ENCODE data around the gene CELF5.
"Not testable (repeated sequence)": the region's sequence is repeated elsewhere in the genome, so short reads cannot be mapped to it uniquely, and the experiment has no call there.

The CELF5 gene

GRCh38 chr19:3234800-3235199 is 10.3 kb downstream of the CELF5 start:
- no peaks in the 10 kb centered on the region for H3K4me1 Mint-ChIP-seq
- ATAC-seq (no peak), DNase-seq (peak; percentile 50)
- peak overlapping the region; percentile 44 for H3K27ac Mint-ChIP-seq
- no peak overlapping the region for H3K4me3 Mint-ChIP-seq
- H3K27me3 Mint-ChIP-seq: peaks cover 16% of the 10 kb centered on the region
- no peaks in the 10 kb centered on the region for H3K36me3 Mint-ChIP-seq (ENCODE audit: low read depth)
- H3K9me3 Mint-ChIP-seq: no peaks in the 10 kb centered on the region

GRCh38 chr19:3235604-3236003 is 11.1 kb downstream of the CELF5 start:
- not testable (repeated sequence) for H3K27ac Mint-ChIP-seq; ATAC-seq; H3K36me3 Mint-ChIP-seq (ENCODE audit: low read depth); H3K4me3 Mint-ChIP-seq; DNase-seq; H3K4me1 Mint-ChIP-seq; H3K9me3 Mint-ChIP-seq
- peaks cover 16% of the 10 kb centered on the region for H3K27me3 Mint-ChIP-seq

GRCh38 chr19:3236272-3236671 is 11.8 kb downstream of the CELF5 start:
- H3K4me3 Mint-ChIP-seq: no peak overlapping the region

GRCh38 chr19:3238066-3238561 is 13.7 kb downstream of the CELF5 start:
- DNase-seq (no peak), ATAC-seq (no peak)

More at GRCh38 chr19:3236272-3236671, 11.8 kb downstream of the CELF5 start:
- H3K27ac Mint-ChIP-seq: no peak overlapping the region
- no peaks in the 10 kb centered on the region for H3K9me3 Mint-ChIP-seq
- ATAC-seq: no peak
- H3K4me1 Mint-ChIP-seq: no peaks in the 10 kb centered on the region
- H3K27me3 Mint-ChIP-seq: peaks cover 18% of the 10 kb centered on the region
- no peak for DNase-seq
- no peaks in the 10 kb centered on the region for H3K36me3 Mint-ChIP-seq (ENCODE audit: low read depth)

GRCh38 chr19:3239367-3239766 is 14.9 kb downstream of the CELF5 start:
- DNase-seq (no peak), ATAC-seq (no peak)
- no peaks in the 10 kb centered on the region for H3K36me3 Mint-ChIP-seq (ENCODE audit: low read depth)
- no peak overlapping the region for H3K27ac Mint-ChIP-seq
- H3K4me1 Mint-ChIP-seq: no peaks in the 10 kb centered on the region
- no peak overlapping the region for H3K4me3 Mint-ChIP-seq
- peaks cover 8% of the 10 kb centered on the region for H3K27me3 Mint-ChIP-seq
- H3K9me3 Mint-ChIP-seq: no peaks in the 10 kb centered on the region

More at GRCh38 chr19:3238066-3238561, 13.7 kb downstream of the CELF5 start:
- no peaks in the 10 kb centered on the region for H3K36me3 Mint-ChIP-seq (ENCODE audit: low read depth)
- H3K27me3 Mint-ChIP-seq: peaks cover 14% of the 10 kb centered on the region
- no peaks in the 10 kb centered on the region for H3K9me3 Mint-ChIP-seq
- H3K27ac Mint-ChIP-seq: no peak overlapping the region
- H3K4me3 Mint-ChIP-seq: no peak overlapping the region
- no peaks in the 10 kb centered on the region for H3K4me1 Mint-ChIP-seq

GRCh38 chr19:3243819-3244700 is 19.6 kb downstream of the CELF5 start:
- H3K4me1 Mint-ChIP-seq: no peaks in the 10 kb centered on the region
- DNase-seq: peak; percentile 59
- H3K9me3 Mint-ChIP-seq: no peaks in the 10 kb centered on the region

GRCh38 chr19:3245050-3245449 is 20.6 kb downstream of the CELF5 start:
- H3K4me1 Mint-ChIP-seq: no peaks in the 10 kb centered on the region
- H3K36me3 Mint-ChIP-seq (ENCODE audit: low read depth): no peaks in the 10 kb centered on the region
- H3K27ac Mint-ChIP-seq: no peak overlapping the region
- H3K9me3 Mint-ChIP-seq: no peaks in the 10 kb centered on the region
- DNase-seq: no peak
- H3K27me3 Mint-ChIP-seq: peaks cover 6% of the 10 kb centered on the region
- no peak overlapping the region for H3K4me3 Mint-ChIP-seq
- ATAC-seq: no peak

More at GRCh38 chr19:3243819-3244700, 19.6 kb downstream of the CELF5 start:
- no peaks in the 10 kb centered on the region for H3K36me3 Mint-ChIP-seq (ENCODE audit: low read depth)
- H3K4me3 Mint-ChIP-seq: no peak overlapping the region
- H3K27ac Mint-ChIP-seq: no peak overlapping the region
- no peak for ATAC-seq
- peaks cover 3% of the 10 kb centered on the region for H3K27me3 Mint-ChIP-seq

- Mint-ChIP-seq H3K9me3 (peaks cover 13% of the 10 kb centered on the region), H3K4me1 (no peaks in the 10 kb centered on the region), H3K4me3 (no peak overlapping the region), H3K27ac (no peak overlapping the region), H3K36me3 (ENCODE audit: low read depth) (no peaks in the 10 kb centered on the region), H3K27me3 (peaks cover 14% of the 10 kb centered on the region)
- DNase-seq (no peak), ATAC-seq (no peak)
These were observed 24.4 kb downstream of the CELF5 start for GRCh38 chr19:3248728-3249326.

- peak; percentile 13 for DNase-seq
- no peaks in the 10 kb centered on the region for H3K36me3 Mint-ChIP-seq (ENCODE audit: low read depth)
- no peak overlapping the region for H3K4me3 Mint-ChIP-seq
- ATAC-seq: peak; percentile 33
- peaks cover 14% of the 10 kb centered on the region for H3K27me3 Mint-ChIP-seq
- H3K9me3 Mint-ChIP-seq: peaks cover 17% of the 10 kb centered on the region
- no peaks in the 10 kb centered on the region for H3K4me1 Mint-ChIP-seq
- no peak overlapping the region for H3K27ac Mint-ChIP-seq
These were observed 24.9 kb downstream of the CELF5 start for GRCh38 chr19:3249408-3249807.

- Mint-ChIP-seq H3K9me3 (peaks cover 22% of the 10 kb centered on the region), H3K4me3 (no peak overlapping the region), H3K27ac (no peak overlapping the region), H3K27me3 (peaks cover 23% of the 10 kb centered on the region), H3K36me3 (ENCODE audit: low read depth) (no peaks in the 10 kb centered on the region), H3K4me1 (no peaks in the 10 kb centered on the region)
- ATAC-seq (peak; percentile 57), DNase-seq (peak; percentile 57)
These were observed 26.2 kb downstream of the CELF5 start for GRCh38 chr19:3250675-3251074.

GRCh38 chr19:3251229-3251628 is 26.8 kb downstream of the CELF5 start:
- peaks cover 22% of the 10 kb centered on the region for H3K9me3 Mint-ChIP-seq
- H3K27me3 Mint-ChIP-seq: peaks cover 23% of the 10 kb centered on the region
- ATAC-seq: no peak
- H3K36me3 Mint-ChIP-seq (ENCODE audit: low read depth): no peaks in the 10 kb centered on the region
- no peaks in the 10 kb centered on the region for H3K4me1 Mint-ChIP-seq
- no peak overlapping the region for H3K27ac Mint-ChIP-seq
- no peak overlapping the region for H3K4me3 Mint-ChIP-seq
- DNase-seq: no peak

- no peak overlapping the region for H3K4me3 Mint-ChIP-seq
These were observed 28.2 kb downstream of the CELF5 start for GRCh38 chr19:3252650-3253049.

GRCh38 chr19:3253270-3253669 is 28.8 kb downstream of the CELF5 start:
- DNase-seq (no peak), ATAC-seq (no peak)
- peaks cover 22% of the 10 kb centered on the region for H3K9me3 Mint-ChIP-seq
- no peak overlapping the region for H3K4me3 Mint-ChIP-seq
- H3K27me3 Mint-ChIP-seq: peaks cover 28% of the 10 kb centered on the region
- H3K27ac Mint-ChIP-seq: no peak overlapping the region
- H3K4me1 Mint-ChIP-seq: no peaks in the 10 kb centered on the region
- no peaks in the 10 kb centered on the region for H3K36me3 Mint-ChIP-seq (ENCODE audit: low read depth)

More at GRCh38 chr19:3252650-3253049, 28.2 kb downstream of the CELF5 start:
- DNase-seq (no peak), ATAC-seq (no peak)
- no peak overlapping the region for H3K27ac Mint-ChIP-seq
- peaks cover 28% of the 10 kb centered on the region for H3K27me3 Mint-ChIP-seq
- no peaks in the 10 kb centered on the region for H3K36me3 Mint-ChIP-seq (ENCODE audit: low read depth)
- no peaks in the 10 kb centered on the region for H3K4me1 Mint-ChIP-seq
- H3K9me3 Mint-ChIP-seq: peaks cover 22% of the 10 kb centered on the region

GRCh38 chr19:3254520-3254919 is 30.1 kb downstream of the CELF5 start:
- no peak for DNase-seq
- no peak for ATAC-seq
- no peak overlapping the region for H3K4me3 Mint-ChIP-seq
- peaks cover 30% of the 10 kb centered on the region for H3K27me3 Mint-ChIP-seq
- H3K27ac Mint-ChIP-seq: no peak overlapping the region
- H3K4me1 Mint-ChIP-seq: no peaks in the 10 kb centered on the region
- peaks cover 22% of the 10 kb centered on the region for H3K9me3 Mint-ChIP-seq
- H3K36me3 Mint-ChIP-seq (ENCODE audit: low read depth): no peaks in the 10 kb centered on the region

- peaks cover 17% of the 10 kb centered on the region for H3K27me3 Mint-ChIP-seq
- H3K9me3 Mint-ChIP-seq: peaks cover 19% of the 10 kb centered on the region
- no peaks in the 10 kb centered on the region for H3K36me3 Mint-ChIP-seq (ENCODE audit: low read depth)
- H3K4me1 Mint-ChIP-seq: no peaks in the 10 kb centered on the region
- no peak for DNase-seq
- no peak overlapping the region for H3K4me3 Mint-ChIP-seq
- H3K27ac Mint-ChIP-seq: no peak overlapping the region
- ATAC-seq: no peak
These were observed 32.6 kb downstream of the CELF5 start for GRCh38 chr19:3257071-3257470.

Data from activated naive CD8-positive, alpha-beta T cell treated with anti-CD3 and anti-CD28 coated beads, Interleukin-2, amount 50 U/mL, for 24 hours (primary cell).